ENCODE data around the gene PHF12. TPM values are rescaled to one million over a fixed set of nuclear protein-coding genes. Genes with fewer than 3 reads are reported as not detected.

PHF12 gene
- total and polyA plus RNA-seq, 2 of the 13 experiments (the other 11 are each of a cell fraction or from before 2014, with no cell fraction given), result 9.8 to 17.1 TPM

GRCh38 chr17:28902819-28903545, 48.3 kb downstream of the PHF12 start, which contains the start of gene DHRS13 (continued):
- TF ChIP-seq KLF12 (CRISPR knock-in tag; IDR thresholded peaks at IDR 0.05; ENCODE audit: borderline replicate concordance), result peak; percentile 86; the same call in 1 of the 2 replicates
- TF ChIP-seq ZNF121 (CRISPR knock-in tag; IDR thresholded peaks at IDR 0.05), result peak; percentile 53; the same call in 1 of the 2 replicates
- TF ChIP-seq ZNF101 (CRISPR knock-in tag; IDR thresholded peaks at IDR 0.05; ENCODE audit: borderline replicate concordance, low read depth), result no peak
- no peak for TF ChIP-seq HNRNPUL1 (IDR thresholded peaks at IDR 0.05; ENCODE audit: low read depth, low read length)
- TF ChIP-seq ARID2 (CRISPR knock-in tag; IDR thresholded peaks at IDR 0.05; ENCODE audit: borderline replicate concordance), result no peak
- TF ChIP-seq, protein P1, sequence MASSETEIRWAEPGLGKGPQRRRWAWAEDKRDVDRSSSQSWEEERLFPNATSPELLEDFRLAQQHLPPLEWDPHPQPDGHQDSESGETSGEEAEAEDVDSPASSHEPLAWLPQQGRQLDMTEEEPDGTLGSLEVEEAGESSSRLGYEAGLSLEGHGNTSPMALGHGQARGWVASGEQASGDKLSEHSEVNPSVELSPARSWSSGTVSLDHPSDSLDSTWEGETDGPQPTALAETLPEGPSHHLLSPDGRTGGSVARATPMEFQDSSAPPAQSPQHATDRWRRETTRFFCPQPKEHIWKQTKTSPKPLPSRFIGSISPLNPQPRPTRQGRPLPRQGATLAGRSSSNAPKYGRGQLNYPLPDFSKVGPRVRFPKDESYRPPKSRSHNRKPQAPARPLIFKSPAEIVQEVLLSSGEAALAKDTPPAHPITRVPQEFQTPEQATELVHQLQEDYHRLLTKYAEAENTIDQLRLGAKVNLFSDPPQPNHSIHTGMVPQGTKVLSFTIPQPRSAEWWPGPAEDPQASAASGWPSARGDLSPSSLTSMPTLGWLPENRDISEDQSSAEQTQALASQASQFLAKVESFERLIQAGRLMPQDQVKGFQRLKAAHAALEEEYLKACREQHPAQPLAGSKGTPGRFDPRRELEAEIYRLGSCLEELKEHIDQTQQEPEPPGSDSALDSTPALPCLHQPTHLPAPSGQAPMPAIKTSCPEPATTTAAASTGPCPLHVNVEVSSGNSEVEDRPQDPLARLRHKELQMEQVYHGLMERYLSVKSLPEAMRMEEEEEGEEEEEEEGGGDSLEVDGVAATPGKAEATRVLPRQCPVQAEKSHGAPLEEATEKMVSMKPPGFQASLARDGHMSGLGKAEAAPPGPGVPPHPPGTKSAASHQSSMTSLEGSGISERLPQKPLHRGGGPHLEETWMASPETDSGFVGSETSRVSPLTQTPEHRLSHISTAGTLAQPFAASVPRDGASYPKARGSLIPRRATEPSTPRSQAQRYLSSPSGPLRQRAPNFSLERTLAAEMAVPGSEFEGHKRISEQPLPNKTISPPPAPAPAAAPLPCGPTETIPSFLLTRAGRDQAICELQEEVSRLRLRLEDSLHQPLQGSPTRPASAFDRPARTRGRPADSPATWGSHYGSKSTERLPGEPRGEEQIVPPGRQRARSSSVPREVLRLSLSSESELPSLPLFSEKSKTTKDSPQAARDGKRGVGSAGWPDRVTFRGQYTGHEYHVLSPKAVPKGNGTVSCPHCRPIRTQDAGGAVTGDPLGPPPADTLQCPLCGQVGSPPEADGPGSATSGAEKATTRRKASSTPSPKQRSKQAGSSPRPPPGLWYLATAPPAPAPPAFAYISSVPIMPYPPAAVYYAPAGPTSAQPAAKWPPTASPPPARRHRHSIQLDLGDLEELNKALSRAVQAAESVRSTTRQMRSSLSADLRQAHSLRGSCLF (CRISPR knock-in tag; IDR thresholded peaks at IDR 0.05; ENCODE audit: borderline replicate concordance), result no peak
- peak; percentile 89 for TF ChIP-seq HOXA3 (CRISPR knock-in tag; IDR thresholded peaks at IDR 0.05)
- TF ChIP-seq TSC22D2 (CRISPR knock-in tag; IDR thresholded peaks at IDR 0.05; ENCODE audit: borderline replicate concordance), result 0 out of 2 replicates have a peak, but pooled peaks have one; percentile 68
- TF ChIP-seq FOSL1 (CRISPR knock-in tag; IDR thresholded peaks at IDR 0.05; ENCODE audit: borderline replicate concordance), result no peak
- TF ChIP-seq THYN1 (CRISPR knock-in tag; IDR thresholded peaks at IDR 0.05; ENCODE audit: borderline replicate concordance, low read depth), result no peak
- peak; percentile 85; the same call in 1 of the 2 replicates for TF ChIP-seq ZZZ3 (CRISPR knock-in tag; IDR thresholded peaks at IDR 0.05; ENCODE audit: borderline replicate concordance)
- TF ChIP-seq ZNF124 (CRISPR knock-in tag; IDR thresholded peaks at IDR 0.05), result peak; percentile 83; the same call in 1 of the 2 replicates
- TF ChIP-seq ZNF264 (CRISPR knock-in tag; IDR thresholded peaks at IDR 0.05), result no peak
- TF ChIP-seq, protein P2, sequence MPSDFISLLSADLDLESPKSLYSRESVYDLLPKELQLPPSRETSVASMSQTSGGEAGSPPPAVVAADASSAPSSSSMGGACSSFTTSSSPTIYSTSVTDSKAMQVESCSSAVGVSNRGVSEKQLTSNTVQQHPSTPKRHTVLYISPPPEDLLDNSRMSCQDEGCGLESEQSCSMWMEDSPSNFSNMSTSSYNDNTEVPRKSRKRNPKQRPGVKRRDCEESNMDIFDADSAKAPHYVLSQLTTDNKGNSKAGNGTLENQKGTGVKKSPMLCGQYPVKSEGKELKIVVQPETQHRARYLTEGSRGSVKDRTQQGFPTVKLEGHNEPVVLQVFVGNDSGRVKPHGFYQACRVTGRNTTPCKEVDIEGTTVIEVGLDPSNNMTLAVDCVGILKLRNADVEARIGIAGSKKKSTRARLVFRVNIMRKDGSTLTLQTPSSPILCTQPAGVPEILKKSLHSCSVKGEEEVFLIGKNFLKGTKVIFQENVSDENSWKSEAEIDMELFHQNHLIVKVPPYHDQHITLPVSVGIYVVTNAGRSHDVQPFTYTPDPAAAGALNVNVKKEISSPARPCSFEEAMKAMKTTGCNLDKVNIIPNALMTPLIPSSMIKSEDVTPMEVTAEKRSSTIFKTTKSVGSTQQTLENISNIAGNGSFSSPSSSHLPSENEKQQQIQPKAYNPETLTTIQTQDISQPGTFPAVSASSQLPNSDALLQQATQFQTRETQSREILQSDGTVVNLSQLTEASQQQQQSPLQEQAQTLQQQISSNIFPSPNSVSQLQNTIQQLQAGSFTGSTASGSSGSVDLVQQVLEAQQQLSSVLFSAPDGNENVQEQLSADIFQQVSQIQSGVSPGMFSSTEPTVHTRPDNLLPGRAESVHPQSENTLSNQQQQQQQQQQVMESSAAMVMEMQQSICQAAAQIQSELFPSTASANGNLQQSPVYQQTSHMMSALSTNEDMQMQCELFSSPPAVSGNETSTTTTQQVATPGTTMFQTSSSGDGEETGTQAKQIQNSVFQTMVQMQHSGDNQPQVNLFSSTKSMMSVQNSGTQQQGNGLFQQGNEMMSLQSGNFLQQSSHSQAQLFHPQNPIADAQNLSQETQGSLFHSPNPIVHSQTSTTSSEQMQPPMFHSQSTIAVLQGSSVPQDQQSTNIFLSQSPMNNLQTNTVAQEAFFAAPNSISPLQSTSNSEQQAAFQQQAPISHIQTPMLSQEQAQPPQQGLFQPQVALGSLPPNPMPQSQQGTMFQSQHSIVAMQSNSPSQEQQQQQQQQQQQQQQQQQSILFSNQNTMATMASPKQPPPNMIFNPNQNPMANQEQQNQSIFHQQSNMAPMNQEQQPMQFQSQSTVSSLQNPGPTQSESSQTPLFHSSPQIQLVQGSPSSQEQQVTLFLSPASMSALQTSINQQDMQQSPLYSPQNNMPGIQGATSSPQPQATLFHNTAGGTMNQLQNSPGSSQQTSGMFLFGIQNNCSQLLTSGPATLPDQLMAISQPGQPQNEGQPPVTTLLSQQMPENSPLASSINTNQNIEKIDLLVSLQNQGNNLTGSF (CRISPR knock-in tag; IDR thresholded peaks at IDR 0.05), result no peak
- TF ChIP-seq MXI1 (IDR thresholded peaks at IDR 0.05; ENCODE audit: borderline replicate concordance, low read depth, low read length), result peak; percentile 97
- peak; percentile 98 for TF ChIP-seq ZNF770 (CRISPR knock-in tag; IDR thresholded peaks at IDR 0.05)
- peak; percentile 34; the same call in 1 of the 2 replicates for TF ChIP-seq ZMAT3 (CRISPR knock-in tag; conservative IDR thresholded peaks at IDR 0.05)
